ENCODE measurements around the gene PITPNM3.
A peak's percentile ranks its signal among the peaks of the same experiment; 100 is the strongest.
"Not testable (repeated sequence)": the region's sequence is repeated elsewhere in the genome, so short reads cannot be mapped to it uniquely, and the experiment has no call there.

The PITPNM3 gene

DNA sequence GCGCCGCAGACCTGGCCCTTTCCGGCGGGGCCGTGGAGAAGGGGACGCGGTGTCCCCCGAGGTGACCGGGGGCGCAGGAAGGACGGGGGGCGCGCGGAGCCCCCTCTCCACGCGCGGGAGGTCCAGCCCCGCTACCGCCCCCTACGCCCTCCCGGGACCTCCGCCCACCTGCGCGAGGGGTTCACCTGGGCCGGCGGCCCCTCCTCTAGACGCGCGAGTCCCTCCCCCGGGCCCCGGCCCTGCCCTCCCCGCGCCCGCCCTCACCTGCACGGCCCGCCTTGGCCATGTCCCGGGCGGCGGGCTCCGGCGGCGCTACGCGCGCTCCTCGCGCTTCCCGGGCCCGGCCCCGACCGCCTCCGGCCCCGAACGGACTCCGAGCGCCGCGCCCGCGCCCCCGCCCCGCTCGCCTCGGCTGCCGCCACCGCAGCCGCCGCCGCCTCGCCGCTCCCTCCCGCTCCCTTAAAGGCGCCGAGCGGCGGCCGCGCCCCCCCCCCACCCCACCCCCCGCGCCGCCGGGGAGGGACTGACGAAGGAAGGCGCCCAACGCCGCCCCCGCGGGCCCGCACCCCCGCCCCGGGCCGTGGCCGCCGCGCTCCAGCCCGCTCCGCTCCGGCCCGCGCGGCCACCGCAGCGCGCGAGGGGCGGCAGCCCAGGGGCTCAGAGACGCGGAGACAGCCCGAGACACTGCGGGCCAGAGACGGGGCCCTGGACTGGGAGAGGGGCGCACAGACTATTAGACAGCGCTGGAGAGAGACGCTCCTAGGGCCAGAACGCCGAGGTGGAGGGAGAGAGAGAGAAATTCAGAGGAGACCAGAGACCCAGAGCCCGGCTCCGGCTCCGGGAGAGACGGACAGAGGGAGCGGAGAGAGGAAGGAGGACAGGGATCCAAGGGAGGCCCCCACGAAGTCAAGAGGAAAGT is at the start of gene PITPNM3:
PITPNM3 (minus strand) TSS at position 435 of the 919 bp plus-strand sequence; CDS start at position 286, 149 bp downstream.
- DNase-seq: peak in 4 of 56 donors; percentile 14 to 20 (median 17)

DNA sequence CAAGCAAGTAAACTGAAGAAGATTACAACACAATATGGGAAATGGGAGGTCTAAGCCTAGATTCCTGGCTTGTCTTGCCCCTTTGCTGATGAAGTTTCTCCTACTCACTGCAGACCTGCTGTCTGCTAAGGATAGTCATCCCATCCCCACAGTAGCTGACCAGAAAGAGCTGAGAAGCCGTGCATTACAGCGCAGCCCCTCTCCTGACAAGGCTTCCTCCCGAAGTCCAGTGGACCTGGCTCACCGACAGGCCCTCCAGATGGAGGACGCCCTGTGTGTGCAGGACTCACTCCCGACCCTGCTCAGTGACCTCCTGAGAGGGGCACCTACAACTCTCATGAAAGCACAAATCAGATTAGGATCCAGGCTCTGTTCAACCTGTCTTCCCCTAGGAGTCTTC is 48.8 kb upstream of the PITPNM3 start:
- DNase-seq: no peak

DNA sequence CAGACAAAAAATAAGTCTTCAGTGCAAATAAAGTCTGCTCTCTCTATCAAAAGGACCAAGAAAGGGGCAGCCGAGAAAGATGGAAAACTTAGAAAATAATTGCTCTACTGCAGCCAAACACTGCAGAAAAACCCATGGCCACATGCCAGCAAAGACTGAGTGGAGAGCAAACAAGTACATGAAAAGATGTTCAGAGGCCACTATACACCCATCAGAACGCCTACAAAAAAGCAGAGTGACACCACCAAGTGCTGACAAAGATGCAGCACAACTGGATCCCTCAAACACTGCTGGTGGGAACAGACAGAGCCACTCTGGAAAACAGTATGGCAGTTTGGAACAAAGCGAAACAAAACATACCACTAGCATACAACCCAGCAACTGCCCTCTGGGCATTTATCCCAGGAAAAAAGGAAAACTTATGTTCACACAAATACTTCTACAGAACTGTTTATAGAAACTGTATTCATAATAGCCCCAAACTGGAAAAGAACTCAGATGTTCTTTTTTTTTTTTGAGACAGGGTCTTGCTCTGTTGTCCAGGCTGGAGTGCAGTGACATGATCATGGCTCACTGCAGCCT is 47.5 kb upstream of the PITPNM3 start:
- peak in 9 of 56 donors; percentile 1 to 10 (median 3) for DNase-seq

DNA sequence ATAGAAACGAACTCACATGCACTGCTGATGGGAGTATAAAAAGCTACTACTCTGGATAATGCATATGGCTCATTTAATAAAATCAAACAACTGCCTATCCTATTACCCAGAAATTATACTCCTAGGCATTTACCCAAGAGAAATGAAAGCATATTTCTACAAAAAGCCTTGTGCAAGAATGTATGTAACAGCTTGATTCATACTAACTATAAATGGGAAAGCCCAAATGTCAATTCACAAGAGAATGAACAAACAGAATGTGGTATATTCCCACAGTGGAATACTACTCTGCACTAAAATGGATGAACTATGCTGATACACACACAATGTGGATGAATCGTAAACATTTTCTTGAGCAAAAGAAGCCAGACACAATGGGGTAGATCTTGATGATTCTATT is 45.8 kb upstream of the PITPNM3 start:
- DNase-seq: no peak

DNA sequence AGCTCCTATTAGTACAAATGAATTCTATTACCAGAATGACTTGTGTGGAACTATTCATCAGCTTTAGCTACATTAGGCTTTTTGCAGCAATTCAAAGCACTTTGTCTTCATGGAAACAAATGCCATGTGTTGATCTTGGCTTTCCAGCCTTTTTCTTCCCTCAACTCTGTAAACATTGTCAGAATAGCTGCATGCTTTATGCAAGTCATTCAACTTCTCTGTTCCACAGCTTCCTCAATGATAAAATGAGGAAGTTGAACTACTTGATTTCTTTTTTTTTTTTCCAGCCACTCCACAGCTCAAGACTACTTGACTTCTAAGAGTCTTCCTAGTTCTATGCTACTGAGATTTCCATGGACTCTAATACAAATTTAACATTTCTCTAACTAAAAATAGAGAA is 43.0 kb upstream of the PITPNM3 start:
- peak in 3 of 56 donors; percentile 2 to 17 (median 9) for DNase-seq

DNA sequence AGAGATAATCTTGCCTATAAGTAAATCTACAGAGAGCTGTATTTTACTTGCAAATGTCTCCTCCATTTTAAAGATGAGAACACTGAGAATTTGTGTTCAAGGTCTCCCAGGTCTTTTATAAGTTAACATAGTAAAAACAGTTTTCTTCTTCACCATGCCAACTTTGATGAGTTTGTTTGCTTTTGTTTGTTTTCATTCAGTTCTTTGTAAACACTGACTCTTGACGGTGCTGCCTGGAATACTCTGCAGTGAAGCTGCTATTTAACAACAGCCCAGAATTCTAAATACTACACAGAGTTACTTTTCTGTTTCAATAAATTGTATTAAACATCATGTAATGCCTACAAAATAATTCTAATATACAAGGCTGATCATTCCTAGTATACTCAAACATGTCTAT is 41.4 kb upstream of the PITPNM3 start:
- DNase-seq: no peak

DNA sequence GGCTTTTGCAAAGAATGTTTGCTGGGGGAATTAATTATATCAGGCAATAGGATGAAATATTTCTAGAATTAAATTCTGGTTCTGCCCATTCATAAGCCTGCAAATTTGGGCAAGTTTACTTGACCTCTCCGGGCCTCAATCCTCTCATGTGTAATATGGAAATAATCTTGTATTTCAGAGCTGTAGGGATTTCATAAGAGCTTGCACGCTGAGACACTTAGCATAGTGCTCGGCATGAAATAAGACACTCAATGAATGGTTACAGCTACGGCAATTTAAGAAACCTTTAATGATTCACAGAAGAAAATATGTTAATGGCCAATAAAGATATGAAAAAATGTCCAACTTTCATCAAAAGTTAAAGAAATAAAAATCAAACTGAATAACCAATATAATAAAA is 40.6 kb upstream of the PITPNM3 start:
- no peak for DNase-seq

DNA sequence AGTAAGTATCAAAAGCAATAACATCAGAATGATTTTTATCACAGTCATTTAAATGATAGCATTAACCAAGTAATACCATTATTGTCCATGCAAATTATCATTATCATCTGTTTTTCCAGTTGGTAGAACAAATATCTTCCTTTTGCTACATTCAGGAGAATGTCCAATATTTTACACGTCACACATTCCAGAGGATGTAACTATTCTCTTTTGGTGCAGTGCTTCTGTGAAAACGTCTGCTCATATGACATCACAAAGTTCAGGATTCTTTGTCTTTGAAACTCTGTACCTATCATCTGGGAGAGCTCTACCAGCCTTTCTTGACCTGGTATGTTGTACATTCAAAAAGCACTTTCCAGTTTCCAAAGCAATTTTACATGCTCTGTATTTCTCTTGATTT is 40.2 kb upstream of the PITPNM3 start:
- DNase-seq: no peak

DNA sequence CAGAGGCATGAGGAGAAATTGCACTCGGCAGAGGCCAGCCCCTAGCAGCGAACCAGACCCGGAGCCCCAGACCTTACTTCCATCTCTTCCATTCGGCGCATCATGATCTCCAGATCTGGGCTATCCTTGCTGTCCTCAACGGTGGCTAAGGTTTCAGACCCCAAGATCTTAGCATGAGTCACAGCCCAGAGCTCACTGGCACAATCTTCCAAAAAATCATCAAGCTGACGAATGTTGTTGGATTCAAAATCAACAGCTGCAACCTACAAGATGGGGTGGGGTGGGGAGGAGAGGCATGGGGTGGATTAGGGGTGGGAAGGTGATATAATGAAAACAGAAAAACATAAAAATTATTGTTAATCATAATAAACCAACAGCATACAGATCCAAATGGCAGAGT is 39.7 kb upstream of the PITPNM3 start:
- no peak for DNase-seq

DNA sequence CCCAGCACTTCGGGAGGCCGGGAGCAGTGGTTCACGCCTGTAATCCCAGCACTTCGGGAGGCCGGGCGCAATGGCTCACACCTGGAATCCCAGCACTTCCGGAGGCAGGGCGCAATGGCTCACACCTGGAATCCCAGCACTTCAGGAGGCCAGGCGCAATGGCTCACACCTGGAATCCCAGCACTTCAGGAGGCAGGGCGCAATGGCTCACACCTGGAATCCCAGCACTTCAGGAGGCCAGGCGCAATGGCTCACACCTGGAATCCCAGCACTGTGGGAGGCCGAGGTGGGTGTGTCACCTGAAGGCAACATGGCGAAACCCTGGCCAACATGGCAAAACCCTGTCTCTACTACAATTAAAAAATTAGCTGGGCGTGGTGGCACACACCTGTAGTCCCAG is 37.0 kb upstream of the PITPNM3 start:
- not testable (repeated sequence) for DNase-seq

DNA sequence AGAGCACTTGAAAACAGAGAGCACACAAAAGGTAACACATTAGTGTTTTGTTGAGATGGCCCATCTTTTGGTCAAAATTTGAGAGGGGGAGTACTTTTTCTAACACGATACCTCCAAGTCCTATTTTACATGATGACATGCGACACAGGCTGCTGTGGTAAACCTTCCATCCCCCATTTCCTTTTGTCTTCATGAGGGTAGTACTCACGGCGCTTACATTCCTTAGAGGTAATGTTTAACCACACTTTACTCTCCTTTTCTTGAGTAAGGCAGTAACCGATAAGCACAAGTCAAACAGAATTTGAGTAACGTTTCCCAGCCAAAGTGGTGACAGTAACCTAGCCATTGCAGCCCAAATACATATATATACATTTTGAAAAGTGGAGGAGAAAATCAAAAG is 35.8 kb upstream of the PITPNM3 start:
- no peak for DNase-seq

DNA sequence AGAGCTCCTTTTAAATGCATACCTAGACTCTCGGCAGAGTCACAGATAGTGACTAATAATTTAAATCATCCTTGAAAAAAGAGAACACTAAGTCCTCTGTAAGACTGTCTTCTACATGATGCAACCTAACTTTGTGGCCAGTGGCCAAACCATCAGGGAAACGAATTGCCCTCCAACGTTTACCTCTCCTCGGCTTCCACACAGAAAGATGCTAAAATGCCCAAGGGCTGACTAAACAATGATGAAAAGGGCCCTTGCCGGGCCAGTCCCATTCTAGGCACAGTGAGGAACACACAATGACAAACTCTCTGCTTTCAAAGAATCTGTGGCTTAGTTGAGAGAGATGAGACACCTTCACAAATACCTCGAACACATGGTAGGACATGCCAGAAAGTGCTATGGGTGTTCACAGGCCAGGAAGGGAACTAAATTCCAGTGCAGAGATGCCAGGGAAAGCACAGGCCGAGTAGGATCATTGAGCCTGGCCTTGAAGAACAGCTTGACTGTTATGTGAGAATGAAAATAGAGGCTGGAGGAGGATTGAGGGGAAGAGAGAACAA is 35.3 kb upstream of the PITPNM3 start:
- DNase-seq: no peak

DNA sequence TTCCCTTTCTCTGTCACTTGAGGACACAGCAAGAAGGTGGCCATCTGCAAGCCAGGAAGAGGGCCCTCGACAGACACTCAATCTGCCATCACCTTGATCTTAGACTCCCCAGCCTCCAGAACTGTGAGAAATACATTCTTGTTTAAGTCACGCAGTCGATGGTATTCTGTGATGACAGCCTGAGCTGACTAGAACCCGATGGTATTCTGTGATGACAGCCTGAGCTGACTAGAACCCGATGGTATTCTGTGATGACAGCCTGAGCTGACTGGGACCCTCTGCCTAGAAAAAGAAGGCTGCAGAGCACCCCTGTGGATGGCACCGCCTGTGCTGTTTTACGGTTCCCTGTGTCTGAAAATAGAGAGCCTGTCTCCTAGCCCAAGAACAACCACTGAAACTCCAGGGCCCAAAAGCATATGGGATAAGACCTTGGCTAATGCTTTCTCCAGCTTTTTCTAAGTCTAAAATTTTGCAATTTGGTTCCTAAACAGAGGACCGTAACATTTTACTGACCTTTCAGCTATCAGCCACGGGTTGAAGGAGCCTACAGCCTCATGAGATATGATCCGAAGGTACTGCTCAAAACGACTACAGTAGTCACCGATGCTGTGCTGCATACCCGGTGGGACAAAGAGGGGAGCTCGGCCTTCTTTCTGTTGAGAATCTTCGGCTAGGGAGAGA is 33.1 kb upstream of the PITPNM3 start:
- DNase-seq: no peak

DNA sequence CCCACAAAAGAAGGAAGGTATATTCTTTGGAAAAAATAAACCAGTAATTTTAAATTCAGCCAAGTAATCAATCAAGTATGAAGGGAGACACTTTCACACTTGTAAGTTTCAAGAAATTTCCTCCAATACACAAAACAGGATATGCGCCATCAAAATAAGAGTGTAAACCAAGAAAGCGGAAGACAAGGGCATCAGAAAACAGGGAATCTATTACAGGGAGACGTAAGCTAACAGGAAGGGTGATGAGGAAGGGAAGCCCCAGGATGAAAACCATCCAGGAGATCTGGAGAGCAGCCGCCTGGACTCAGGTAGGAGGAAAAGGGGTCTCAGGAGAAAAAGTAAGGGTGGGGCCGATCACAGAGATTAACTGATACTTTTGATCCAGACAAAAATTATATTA is 31.8 kb upstream of the PITPNM3 start:
- DNase-seq: no peak

DNA sequence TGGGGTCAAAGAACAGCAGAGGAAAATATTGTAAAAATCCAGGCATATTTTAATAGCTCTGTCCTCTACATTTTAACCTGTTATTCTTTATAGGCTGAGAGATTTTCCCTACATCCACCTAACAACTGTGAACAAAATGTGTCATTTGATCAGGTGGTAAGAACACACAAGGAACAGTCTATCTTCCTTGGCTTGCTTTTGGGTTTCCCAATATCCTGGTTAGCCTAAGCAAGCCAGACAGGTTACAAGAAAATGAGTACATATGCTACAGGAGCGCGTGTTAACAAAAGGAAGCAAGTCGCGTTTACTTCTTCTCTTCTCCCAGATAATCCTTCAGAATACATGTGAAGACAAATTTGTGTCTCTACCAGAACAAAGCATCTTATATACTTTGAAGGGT is 31.0 kb upstream of the PITPNM3 start:
- DNase-seq: no peak

DNA sequence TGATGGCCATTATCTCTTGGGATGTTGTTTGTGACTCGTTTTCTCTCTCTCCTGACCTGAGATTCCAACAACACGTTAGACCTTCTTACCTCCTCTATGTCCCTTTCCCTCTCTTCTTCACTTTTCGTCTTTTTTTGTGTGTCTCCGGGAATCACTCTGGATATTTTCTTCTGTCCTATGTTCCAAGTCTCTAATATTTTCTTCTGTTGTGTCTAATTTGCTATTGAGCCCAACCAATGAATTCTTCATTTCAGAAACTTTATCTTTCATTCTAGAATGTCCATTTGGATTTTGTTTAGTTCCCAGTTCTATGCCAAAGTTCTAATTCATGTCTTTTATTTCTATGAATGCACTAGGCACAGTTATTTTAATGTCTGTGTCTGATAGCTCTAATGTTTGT is 27.1 kb upstream of the PITPNM3 start:
- DNase-seq: no peak

DNA sequence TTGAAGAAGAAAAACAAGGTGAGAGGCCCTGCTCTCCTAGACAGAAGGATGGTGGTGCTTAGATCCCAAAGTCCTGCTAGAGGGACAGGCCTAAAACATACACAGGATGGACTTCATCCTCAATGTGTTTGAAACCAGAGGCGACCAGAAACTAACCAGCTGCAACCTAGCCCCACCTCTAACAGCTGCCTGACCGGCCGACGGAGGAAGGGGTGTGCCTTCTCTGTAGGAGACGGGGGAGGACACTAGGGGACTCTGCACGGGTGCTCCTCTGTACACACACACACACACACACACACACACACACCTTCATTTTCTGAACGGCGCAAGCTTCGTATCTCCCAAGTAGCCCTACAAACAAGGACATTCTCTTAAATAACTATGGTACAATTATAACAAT is 24.3 kb upstream of the PITPNM3 start:
- DNase-seq: no peak

DNA sequence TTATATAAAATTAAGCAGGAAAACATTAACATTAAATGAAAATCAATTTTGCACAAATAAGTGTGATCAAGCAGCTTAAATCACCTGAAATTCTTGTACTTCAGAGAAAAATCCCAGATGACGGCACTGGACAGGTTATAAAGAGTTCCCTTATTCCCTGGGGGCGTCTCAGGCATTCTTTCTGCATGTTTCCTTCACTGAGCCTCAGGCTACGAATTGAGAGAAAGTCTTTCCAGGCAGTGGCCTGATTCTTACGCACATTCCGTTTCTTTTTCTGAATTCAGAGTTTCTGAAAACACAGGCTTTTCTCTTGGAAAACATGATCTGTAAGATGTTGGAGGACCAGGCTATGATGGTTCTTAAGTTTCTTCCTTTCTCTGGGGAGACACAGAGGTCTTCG is 22.1 kb upstream of the PITPNM3 start:
- DNase-seq: no peak

DNA sequence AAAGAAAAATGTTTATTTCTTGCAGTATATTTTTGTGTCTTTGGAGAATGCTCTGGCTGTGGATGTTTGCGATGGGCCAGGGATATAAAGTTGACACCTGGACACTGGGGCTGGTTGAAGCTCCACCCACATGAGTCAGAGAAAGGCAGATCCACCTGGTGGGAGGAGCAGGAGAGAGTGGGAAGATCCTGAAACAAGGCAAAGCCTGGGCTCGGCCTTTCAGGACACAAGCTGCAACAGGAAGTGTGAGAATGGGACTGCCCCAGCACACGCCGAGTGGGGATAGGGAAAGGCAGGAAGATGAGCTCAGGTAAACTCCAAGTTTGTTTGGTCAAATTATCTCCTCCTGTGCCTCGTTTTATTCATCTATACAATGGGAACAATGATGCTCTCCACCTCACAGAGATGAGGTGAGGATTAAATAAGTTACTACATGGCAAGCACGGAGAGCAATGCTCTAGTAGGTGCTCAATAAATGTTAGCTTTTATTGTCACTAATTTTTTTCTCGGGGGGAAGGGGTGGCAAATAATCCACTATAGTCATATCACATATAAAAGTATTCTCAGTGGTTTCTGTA is 21.4 kb upstream of the PITPNM3 start:
- DNase-seq: no peak

DNA sequence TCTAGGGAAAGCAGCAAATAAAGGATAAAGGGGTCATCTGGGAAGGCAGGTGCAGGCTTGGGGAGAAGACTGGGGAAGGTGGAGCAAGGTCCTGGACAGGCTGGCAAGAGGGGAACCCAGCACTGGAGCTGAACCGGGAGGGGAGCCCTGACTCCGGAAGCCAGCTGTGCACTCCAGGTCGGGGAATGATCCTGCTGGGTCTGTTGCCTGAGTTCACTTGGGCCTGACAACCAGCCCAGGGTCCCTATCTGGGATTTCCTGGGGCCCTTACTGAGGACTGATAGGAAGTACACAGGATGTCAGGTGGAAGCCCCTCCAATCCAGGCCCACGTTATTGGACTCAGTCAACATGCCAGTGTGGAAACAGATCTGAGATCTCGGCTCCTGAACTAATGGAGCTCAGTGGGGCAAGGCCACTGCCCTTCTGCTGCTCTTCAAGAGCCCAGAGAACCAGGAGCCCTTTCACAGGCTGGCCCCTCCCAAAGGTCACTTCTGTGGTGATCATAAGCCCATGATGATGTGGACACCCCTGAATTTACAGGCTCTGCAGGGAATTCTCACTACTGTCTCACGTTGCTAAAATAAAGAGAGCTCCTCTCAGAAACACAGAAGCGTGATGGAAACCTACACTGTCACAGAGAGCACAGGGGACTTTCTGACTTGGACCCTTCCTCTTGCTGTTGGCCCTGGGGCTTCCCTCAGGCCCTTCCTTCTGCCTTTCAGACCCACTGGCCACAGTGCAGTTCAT is 19.9 kb upstream of the PITPNM3 start:
- no peak for DNase-seq

DNA sequence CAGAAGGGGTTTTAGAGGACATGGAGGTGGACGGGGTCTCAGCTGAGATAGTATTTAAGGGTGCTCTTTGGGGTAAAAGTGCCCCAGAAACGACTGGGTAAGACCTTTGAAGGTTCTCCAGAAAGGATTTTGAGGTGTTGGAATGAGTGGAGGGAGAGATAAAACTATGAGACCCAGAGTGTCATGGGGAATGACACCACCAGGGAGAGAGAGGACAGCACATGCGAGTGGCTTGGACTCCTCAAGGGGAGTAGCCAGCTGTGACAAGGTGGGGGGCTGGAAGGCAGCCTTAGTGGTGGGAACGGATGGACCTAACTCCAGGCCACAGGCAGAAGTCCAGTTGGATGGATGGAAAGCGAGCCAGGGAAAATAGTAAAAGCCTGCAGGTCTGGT is 19.2 kb upstream of the PITPNM3 start:
- DNase-seq: no peak
